ENCODE data around the gene FADS6.

GRCh38 chr17:74922694-74923537, 29.5 kb upstream of the FADS6 start, which contains the start of gene USH1G:
- TF ChIP-seq, protein P1, sequence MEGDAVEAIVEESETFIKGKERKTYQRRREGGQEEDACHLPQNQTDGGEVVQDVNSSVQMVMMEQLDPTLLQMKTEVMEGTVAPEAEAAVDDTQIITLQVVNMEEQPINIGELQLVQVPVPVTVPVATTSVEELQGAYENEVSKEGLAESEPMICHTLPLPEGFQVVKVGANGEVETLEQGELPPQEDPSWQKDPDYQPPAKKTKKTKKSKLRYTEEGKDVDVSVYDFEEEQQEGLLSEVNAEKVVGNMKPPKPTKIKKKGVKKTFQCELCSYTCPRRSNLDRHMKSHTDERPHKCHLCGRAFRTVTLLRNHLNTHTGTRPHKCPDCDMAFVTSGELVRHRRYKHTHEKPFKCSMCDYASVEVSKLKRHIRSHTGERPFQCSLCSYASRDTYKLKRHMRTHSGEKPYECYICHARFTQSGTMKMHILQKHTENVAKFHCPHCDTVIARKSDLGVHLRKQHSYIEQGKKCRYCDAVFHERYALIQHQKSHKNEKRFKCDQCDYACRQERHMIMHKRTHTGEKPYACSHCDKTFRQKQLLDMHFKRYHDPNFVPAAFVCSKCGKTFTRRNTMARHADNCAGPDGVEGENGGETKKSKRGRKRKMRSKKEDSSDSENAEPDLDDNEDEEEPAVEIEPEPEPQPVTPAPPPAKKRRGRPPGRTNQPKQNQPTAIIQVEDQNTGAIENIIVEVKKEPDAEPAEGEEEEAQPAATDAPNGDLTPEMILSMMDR (IDR thresholded peaks at IDR 0.05), result no peak
- TF ChIP-seq POLR2A (IDR thresholded peaks at IDR 0.05), result no peak
